CD4-positive, alpha-beta memory T cell (primary cell): Measurements from ENCODE around the gene MUS81. TPM values are rescaled to one million over a fixed set of nuclear protein-coding genes. Genes with fewer than 3 reads are reported as not detected.
"Not testable (repeated sequence)": the region's sequence is repeated elsewhere in the genome, so short reads cannot be mapped to it uniquely, and the experiment has no call there.

ENCODE experiments used
- CTCF ChIA-PET: fragments of 350-600 bp; sonication (Branson Sonifier 250); formaldehyde crosslinking; loops from one replicate; lab custom pipeline; 2021; ENCODE audit warnings: inconsistent platforms; ENCODE audit not compliant: partially characterized antibody; lab: Charles Lee
- POLR2A ChIA-PET: fragments of 350-600 bp; sonication (Branson Sonifier 250); formaldehyde crosslinking; loops from one replicate; lab custom pipeline; 2021; ENCODE audit not compliant: partially characterized antibody; lab: Charles Lee
- DNase-seq, 5 donors: peaks; one replicate each; pipeline versions ENCODE4 v3.0.0 to v3.0.0-alpha.2; 2020 to 2022; ENCODE audit warnings: mixed read lengths in 1 of 5
- H3K27ac ChIP-seq: one replicate; pipeline ENCODE4 v1.7.0; 2013; ENCODE audit warnings: low read depth, low read length
- H3K27me3 ChIP-seq: 2 replicates; pipeline ENCODE4 v1.7.0; 2013; ENCODE audit warnings: mild to moderate bottlenecking, low read length, moderate library complexity; ENCODE audit not compliant: insufficient read depth
- H3K36me3 ChIP-seq: 2 replicates; pipeline ENCODE4 v1.7.0; 2013; ENCODE audit warnings: mild to moderate bottlenecking, low read length, moderate library complexity; ENCODE audit not compliant: insufficient read depth
- H3K4me1 ChIP-seq: 2 replicates; pipeline ENCODE4 v1.7.0; 2013; ENCODE audit warnings: mild to moderate bottlenecking, low read length, moderate library complexity; ENCODE audit not compliant: insufficient read depth
- H3K4me3 ChIP-seq, 2 donors: one replicate each; pipeline ENCODE4 v1.7.0; 2013; ENCODE audit warnings: low read length in 2 of 2, mild to moderate bottlenecking in 1 of 2
- H3K9me3 ChIP-seq, 2 donors: one replicate each; pipeline ENCODE4 v1.7.0; 2013; ENCODE audit warnings: low read length in 2 of 2, control low read depth in 1 of 2; ENCODE audit not compliant: control insufficient read depth in 1 of 2
- H3K27ac Mint-ChIP-seq, 7 donors: one replicate each; pipeline ENCODE4 v1.8.0; 2020 to 2021; ENCODE audit warnings: mixed read lengths in 7 of 7, mild to moderate bottlenecking in 6 of 7, inconsistent platforms in 3 of 7, moderate library complexity in 3 of 7
- H3K27me3 Mint-ChIP-seq, 2 donors: one replicate each; pipeline ENCODE4 v1.8.0; 2020 to 2021; ENCODE audit warnings: mixed read lengths in 2 of 2
- H3K36me3 Mint-ChIP-seq, 2 donors: one replicate each; pipeline ENCODE4 v1.8.0; 2020 to 2021; ENCODE audit warnings: mixed read lengths in 2 of 2, inconsistent platforms in 1 of 2, mild to moderate bottlenecking in 1 of 2
- H3K4me1 Mint-ChIP-seq, 4 donors: one replicate each; pipeline ENCODE4 v1.8.0; 2020 to 2021; ENCODE audit warnings: mixed read lengths in 4 of 4, mild to moderate bottlenecking in 1 of 4
- H3K4me3 Mint-ChIP-seq, 8 donors: one replicate each; pipeline ENCODE4 v1.8.0; 2020 to 2021; ENCODE audit warnings: mixed read lengths in 8 of 8, mild to moderate bottlenecking in 7 of 8, moderate library complexity in 6 of 8, inconsistent platforms in 3 of 8
- H3K9me3 Mint-ChIP-seq, 8 donors: one replicate each; pipeline ENCODE4 v1.8.0; 2020 to 2021; ENCODE audit warnings: mixed read lengths in 8 of 8, mild to moderate bottlenecking in 5 of 8, inconsistent platforms in 3 of 8, moderate library complexity in 1 of 8
- intact Hi-C: fragments of 100-400 bp; cut with micrococcal nuclease; formaldehyde crosslinking; loops from one replicate; pipeline ENCODE4 v1.15.1; 2023
- polyA plus RNA-seq, 2 donors: library from polyadenylated mRNA; unstranded; fragments of 300-500 nt; fragmentation: Illumina TruSeq; gene quantifications; one replicate each; pipeline ENCODE4 v1.2.3, GENCODE V29; 2021
- total RNA-seq, 2 experiments: library from RNA; stranded (reverse); gene quantifications; one replicate each; pipeline ENCODE4 v1.2.3, GENCODE V29; 2021

Gene MUS81
- total and polyA plus RNA-seq, 4 experiments from 2014 or later: 24.0 to 95.5 (median 62.3) TPM

DNA sequence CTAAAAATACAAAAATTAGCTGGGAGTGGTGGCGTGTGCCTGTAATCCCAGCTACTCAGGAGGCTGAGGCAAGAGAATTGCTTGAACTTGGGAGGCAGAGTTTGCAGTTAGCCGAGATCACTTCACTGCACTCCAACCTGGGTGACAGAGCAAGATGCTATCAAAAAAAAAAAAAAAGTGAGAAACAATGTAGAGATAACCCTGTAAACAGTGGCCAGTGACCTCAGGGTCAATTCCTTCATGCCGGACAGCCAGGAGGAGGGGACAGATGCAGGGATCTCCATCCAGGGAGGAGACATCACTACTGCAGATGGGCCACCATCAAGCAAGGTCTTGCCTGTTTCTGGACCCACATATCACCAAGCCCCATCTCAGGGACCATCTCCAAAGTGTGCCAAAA lies 12.5 kb upstream of the MUS81 start:
- Histone ChIP-seq H3K27me3 (no peaks in the 10 kb centered on the region), H3K4me3 (no peak overlapping the region), H3K4me1 (no peaks in the 10 kb centered on the region), H3K36me3 (peaks cover 15% of the 10 kb centered on the region), H3K27ac (no peak overlapping the region), H3K9me3 (peaks cover 0 to 5% of the 10 kb centered on the region in 2 donors)
- peaks cover 2 to 6% (median 4%) of the 10 kb centered on the region in 4 donors for H3K4me1 Mint-ChIP-seq
- intact Hi-C loops: no loop called here
- H3K36me3 Mint-ChIP-seq: peaks cover 13 to 14% of the 10 kb centered on the region in 2 donors
- CTCF ChIA-PET: interaction anchor here (0.6 to 2.7 kb wide), 5 partner anchors 12 to 142 kb away, joined by 3 to 16 read pairs (median 4); partner anchors contain the start of gene MUS81
- no peak overlapping the region for H3K4me3 Mint-ChIP-seq
- no peak for DNase-seq
- peaks cover 0 to 5% (median 0%) of the 10 kb centered on the region in 8 donors for H3K9me3 Mint-ChIP-seq
- peak overlapping the region in 3 of 7 donors; percentile 8 to 78 (median 61) for H3K27ac Mint-ChIP-seq
- H3K27me3 Mint-ChIP-seq: no peaks in the 10 kb centered on the region
- POLR2A ChIA-PET: interaction anchor here (1.1 to 2.9 kb wide), 4 partner anchors 8 to 15 kb away, joined by 4 to 10 read pairs (median 4); partner anchors contain the start of genes CFL1 and SNX32

DNA sequence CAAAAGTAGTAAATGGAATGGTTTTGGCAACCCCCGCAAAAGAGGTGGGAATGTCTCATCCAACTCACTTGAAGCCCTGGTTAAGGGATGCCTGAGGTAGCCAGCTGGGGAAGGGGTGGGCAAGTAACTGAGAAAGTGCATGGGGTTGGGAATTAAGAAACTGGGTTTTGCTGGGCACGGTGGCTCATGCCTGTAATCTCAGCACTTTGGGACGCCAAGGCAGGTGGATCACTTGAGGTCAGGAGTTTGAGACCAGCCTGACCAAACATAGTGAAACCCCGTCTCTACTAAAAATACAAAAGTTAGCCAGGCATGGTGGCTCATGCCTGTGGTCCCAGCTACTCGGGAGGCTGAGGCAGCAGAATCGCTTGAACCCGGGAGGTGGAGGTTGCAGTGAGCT lies 11.5 kb upstream of the MUS81 start:
- H3K27me3 Mint-ChIP-seq, H3K9me3 Mint-ChIP-seq, H3K4me1 ChIP-seq, DNase-seq, H3K4me3 ChIP-seq, H3K27me3 ChIP-seq, H3K4me3 Mint-ChIP-seq, H3K9me3 ChIP-seq, H3K27ac ChIP-seq, intact Hi-C loops: not testable (repeated sequence)
- Mint-ChIP-seq H3K36me3 (peaks cover 19 to 21% of the 10 kb centered on the region in 2 donors), H3K27ac (peak overlapping the region in 3 of 7 donors; percentile 12 to 60 (median 15)), H3K4me1 (peaks cover 4 to 13% (median 8%) of the 10 kb centered on the region in 4 donors)
- POLR2A ChIA-PET: interaction anchor here (1.1 to 2.9 kb wide), 4 partner anchors 8 to 23 kb away, joined by 3 to 10 read pairs (median 4); partner anchors contain the start of genes CFL1 and SNX32
- H3K36me3 ChIP-seq: peaks cover 24% of the 10 kb centered on the region
- CTCF ChIA-PET: interaction anchor here (0.7 to 1.5 kb wide), 4 partner anchors 11 to 164 kb away, joined by 3 to 4 read pairs (median 3); partner anchors contain the start of genes MUS81 and SNX32

- H3K4me1 Mint-ChIP-seq: peaks cover 6 to 19% (median 13%) of the 10 kb centered on the region in 4 donors
- no peaks in the 10 kb centered on the region for H3K27me3 Mint-ChIP-seq
- no peak overlapping the region for H3K4me3 Mint-ChIP-seq
- DNase-seq: no peak
- H3K27ac Mint-ChIP-seq: peak overlapping the region in 1 of 7 donors; percentile 60
- H3K36me3 Mint-ChIP-seq: peaks cover 26 to 28% of the 10 kb centered on the region in 2 donors
- Histone ChIP-seq H3K4me1 (peaks cover 6% of the 10 kb centered on the region), H3K9me3 (peaks cover 0 to 5% of the 10 kb centered on the region in 2 donors), H3K36me3 (peaks cover 31% of the 10 kb centered on the region), H3K4me3 (no peak overlapping the region), H3K27ac (no peak overlapping the region), H3K27me3 (no peaks in the 10 kb centered on the region)
- ChIA-PET CTCF (interaction anchor here (0.8 to 1.3 kb wide), 6 partner anchors 11 to 80 kb away, joined by 3 to 5 read pairs (median 3); partner anchors contain the start of genes MUS81 and SNX32), POLR2A (interaction anchor here (1.1 to 6.4 kb wide), 5 partner anchors 9 to 25 kb away, joined by 3 to 30 read pairs (median 4); partner anchors contain the start of genes CFL1 and SNX32)
- peaks cover 0 to 5% (median 0%) of the 10 kb centered on the region in 8 donors for H3K9me3 Mint-ChIP-seq
- intact Hi-C loops: no loop called here
Measured at GRCh38 chr11:65849366-65849765, 10.9 kb upstream of the MUS81 start.

DNA sequence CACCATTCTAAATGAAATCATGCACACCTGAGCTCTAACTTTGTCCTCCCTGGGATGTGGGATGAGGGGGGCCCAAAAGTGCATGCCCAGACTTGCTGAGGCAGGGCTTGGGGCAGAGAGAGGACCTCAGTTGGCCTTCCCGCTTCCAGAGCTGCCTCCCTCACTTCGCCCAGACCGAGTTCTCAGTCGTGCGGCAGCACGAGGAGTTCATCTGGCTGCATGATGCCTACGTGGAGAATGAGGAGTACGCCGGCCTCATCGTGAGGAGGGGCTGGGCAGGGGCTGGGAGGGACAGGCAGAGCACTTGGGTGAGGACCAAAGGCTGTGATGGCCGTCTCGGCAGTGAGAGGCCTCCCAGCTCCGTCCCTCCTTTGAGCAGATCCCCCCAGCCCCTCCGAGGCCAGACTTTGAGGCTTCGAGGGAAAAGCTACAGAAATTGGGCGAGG lies 10.4 kb upstream of the MUS81 start:
- peaks cover 0 to 5% (median 0%) of the 10 kb centered on the region in 8 donors for H3K9me3 Mint-ChIP-seq
- DNase-seq: no peak
- no peak overlapping the region for H3K27ac ChIP-seq
- no peak overlapping the region for H3K4me3 ChIP-seq
- H3K27ac Mint-ChIP-seq: peak overlapping the region in 3 of 7 donors; percentile 27 to 60 (median 53)
- H3K4me1 Mint-ChIP-seq: peaks cover 9 to 24% (median 16%) of the 10 kb centered on the region in 4 donors
- ChIA-PET POLR2A (interaction anchor here (1.1 to 6.4 kb wide), 6 partner anchors 8 to 38 kb away, joined by 3 to 32 read pairs (median 4); partner anchors contain the start of genes CFL1, MUS81 and SNX32), CTCF (interaction anchor here (0.8 to 1.3 kb wide), 5 partner anchors 10 to 80 kb away, joined by 3 to 5 read pairs (median 3); partner anchors contain the start of gene MUS81)
- H3K4me3 Mint-ChIP-seq: no peak overlapping the region
- H3K36me3 ChIP-seq: peaks cover 35% of the 10 kb centered on the region
- intact Hi-C loops: loop anchor here (10.0 kb wide), 1 partner anchor 715 kb away; the partner anchor contains the start of gene SYVN1
- no peaks in the 10 kb centered on the region for H3K27me3 ChIP-seq
- peaks cover 10% of the 10 kb centered on the region for H3K4me1 ChIP-seq
- no peaks in the 10 kb centered on the region for H3K27me3 Mint-ChIP-seq
- H3K9me3 ChIP-seq: peaks cover 0 to 5% of the 10 kb centered on the region in 2 donors
- peaks cover 30 to 32% of the 10 kb centered on the region in 2 donors for H3K36me3 Mint-ChIP-seq

GRCh38 chr11:65850217-65851082 lies 9.8 kb upstream of the MUS81 start:
- Histone ChIP-seq H3K9me3 (peaks cover 0 to 5% of the 10 kb centered on the region in 2 donors), H3K27ac (no peak overlapping the region), H3K4me3 (no peak overlapping the region), H3K4me1 (peaks cover 17% of the 10 kb centered on the region), H3K27me3 (no peaks in the 10 kb centered on the region), H3K36me3 (peaks cover 41% of the 10 kb centered on the region)
- Mint-ChIP-seq H3K27ac (peak overlapping the region in 2 of 7 donors; percentile 47 to 60), H3K4me1 (peaks cover 10 to 30% (median 21%) of the 10 kb centered on the region in 4 donors), H3K9me3 (peaks cover 0 to 5% (median 0%) of the 10 kb centered on the region in 8 donors), H3K27me3 (no peaks in the 10 kb centered on the region), H3K4me3 (no peak overlapping the region), H3K36me3 (peaks cover 36% of the 10 kb centered on the region in 2 donors)
- CTCF ChIA-PET: interaction anchor here (0.9 to 2.1 kb wide), 6 partner anchors 12 to 139 kb away, joined by 3 to 6 read pairs (median 3); partner anchors contain the start of gene KAT5
- POLR2A ChIA-PET: interaction anchor here (1.1 to 6.4 kb wide), 7 partner anchors 8 to 197 kb away, joined by 3 to 32 read pairs (median 4); partner anchors contain the start of genes CFL1, MUS81 and SNX32
- intact Hi-C loops: loop anchor here (10.0 kb wide), 1 partner anchor 716 kb away; the partner anchor contains the start of gene SYVN1
- DNase-seq: no peak

GRCh38 chr11:65851083-65851579 lies 9.1 kb upstream of the MUS81 start:
- H3K27me3 ChIP-seq: no peaks in the 10 kb centered on the region
- Mint-ChIP-seq H3K4me1 (peaks cover 15 to 37% (median 26%) of the 10 kb centered on the region in 4 donors), H3K36me3 (peaks cover 43% of the 10 kb centered on the region in 2 donors), H3K27ac (no peak overlapping the region), H3K9me3 (peaks cover 0 to 5% (median 0%) of the 10 kb centered on the region in 8 donors), H3K27me3 (no peaks in the 10 kb centered on the region), H3K4me3 (no peak overlapping the region)
- peaks cover 24% of the 10 kb centered on the region for H3K4me1 ChIP-seq
- H3K36me3 ChIP-seq: peaks cover 48% of the 10 kb centered on the region
- no peak for DNase-seq
- no peak overlapping the region for H3K27ac ChIP-seq
- peaks cover 0 to 5% of the 10 kb centered on the region in 2 donors for H3K9me3 ChIP-seq
- POLR2A ChIA-PET: interaction anchor here (0.7 to 6.4 kb wide), 10 partner anchors 10 to 198 kb away, joined by 3 to 32 read pairs (median 5); partner anchors contain the start of genes CCDC85B, FIBP, MUS81 and RNASEH2C
- intact Hi-C loops: loop anchor here (10.0 kb wide), 1 partner anchor 716 kb away; the partner anchor contains the start of gene SYVN1
- no peak overlapping the region for H3K4me3 ChIP-seq
- CTCF ChIA-PET: interaction anchor here (0.9 to 2.1 kb wide), 5 partner anchors 9 to 140 kb away, joined by 3 to 6 read pairs (median 5); partner anchors contain the start of genes FIBP, KAT5 and MUS81
